SU-DHL-6 (cell line): Measurements from ENCODE around the gene USP46.

Source experiments
- H2AFZ ChIP-seq: fragments of 200-600 bp; sonication (generic); 2 replicates; pipeline ENCODE4 v1.6.1; 2014; ENCODE audit warnings: low read depth, mild to moderate bottlenecking, moderate library complexity, mixed read lengths, antibody characterized with exemption, low read length; ENCODE audit not compliant: severe bottlenecking
- H3F3A ChIP-seq: fragments of 200-600 bp; shearing (Covaris generic); 2 replicates; pipeline ENCODE4 v1.6.0; 2016; ENCODE audit warnings: antibody characterized with exemption, mild to moderate bottlenecking; ENCODE audit not compliant: insufficient read depth
- H3K27ac ChIP-seq: fragments of 200-600 bp; sonication (generic); 2 replicates; pipeline ENCODE4 v1.5.1; 2016; ENCODE audit warnings: low read depth, mild to moderate bottlenecking, low read length, moderate library complexity, mixed read lengths
- H3K27me3 ChIP-seq: fragments of 200-600 bp; sonication (generic), shearing (Covaris generic); 2 replicates; pipeline ENCODE4 v1.6.0; 2014; ENCODE audit warnings: mild to moderate bottlenecking, low read length
- H3K36me3 ChIP-seq: fragments of 200-600 bp; sonication (generic); 2 replicates; pipeline ENCODE4 v1.6.1; 2014; ENCODE audit warnings: mild to moderate bottlenecking, low read length, mixed read lengths
- H3K4me2 ChIP-seq: fragments of 300-600, 200-600 bp; shearing (Covaris generic), sonication (generic); 2 replicates; pipeline ENCODE4 v1.6.0; 2014; ENCODE audit warnings: low read length, low read depth, mild to moderate bottlenecking; ENCODE audit not compliant: poor library complexity, severe bottlenecking
- H3K4me3 ChIP-seq: fragments of 200-600 bp; sonication (generic); 2 replicates; pipeline ENCODE4 v1.5.1; 2014; ENCODE audit warnings: antibody characterized with exemption, low read length, mild to moderate bottlenecking, mixed read lengths; ENCODE audit not compliant: insufficient read depth, poor library complexity, severe bottlenecking
- H3K79me2 ChIP-seq: fragments of 200-600 bp; sonication (generic); 2 replicates; pipeline ENCODE4 v1.6.1; 2014; ENCODE audit warnings: mild to moderate bottlenecking, low read length, moderate library complexity; ENCODE audit not compliant: insufficient read depth
- H3K9ac ChIP-seq: fragments of 200-600 bp; sonication (generic); 2 replicates; pipeline ENCODE4 v1.7.0; 2014; ENCODE audit warnings: mild to moderate bottlenecking, low read length
- H3K9me2 ChIP-seq: fragments of 200-600 bp; sonication (generic); replicated peaks from 2 replicates; pipeline ENCODE4 v1.6.1; 2014; ENCODE audit warnings: low read length; ENCODE audit not compliant: insufficient read depth
- H3K9me3 ChIP-seq: fragments of 200-600 bp; sonication (generic); 2 replicates; pipeline ENCODE4 v1.6.1; 2014; ENCODE audit warnings: low read length, mixed read lengths; ENCODE audit not compliant: insufficient read depth
- H4K20me1 ChIP-seq: fragments of 200-600 bp; sonication (generic); 2 replicates; pipeline ENCODE4 v1.6.1; 2014; ENCODE audit warnings: low read depth, mild to moderate bottlenecking, antibody characterized with exemption, low read length, moderate library complexity, mixed read lengths
- EZH2phosphoT487 ChIP-seq: fragments of 200-600 bp; sonication (generic), shearing (Covaris generic); conservative IDR thresholded peaks from 2 replicates; pipeline ENCODE4 v1.6.1; 2018; ENCODE audit warnings: mild to moderate bottlenecking, antibody characterized with exemption, low read length, moderate library complexity, mixed read lengths
- TF ChIP-seq, protein P1 (sequence below): fragments of 200-600 bp; sonication (generic); IDR thresholded peaks from one replicate; pipeline ENCODE4 v1.5.1; 2017; ENCODE audit warnings: antibody characterized with exemption, mild to moderate bottlenecking, low read length, moderate library complexity; ENCODE audit not compliant: insufficient read depth, poor library complexity, severe bottlenecking

The USP46 gene

GRCh38 chr4:52701207-52701606, 42.1 kb upstream of the USP46 start:
- H3F3A ChIP-seq, result no peaks in the 10 kb centered on the region
- no peaks in the 10 kb centered on the region for H4K20me1 ChIP-seq
- no peaks in the 10 kb centered on the region for H3K36me3 ChIP-seq
- no peak overlapping the region for H2AFZ ChIP-seq
- no peaks in the 10 kb centered on the region for H3K9me2 ChIP-seq
- H3K4me2 ChIP-seq, result no peak overlapping the region
- H3K9me3 ChIP-seq, result no peaks in the 10 kb centered on the region
- H3K27me3 ChIP-seq, result no peaks in the 10 kb centered on the region
- no peak overlapping the region for H3K27ac ChIP-seq
- H3K9ac ChIP-seq, result no peak overlapping the region
- no peaks in the 10 kb centered on the region for H3K79me2 ChIP-seq
- TF ChIP-seq, protein P1, sequence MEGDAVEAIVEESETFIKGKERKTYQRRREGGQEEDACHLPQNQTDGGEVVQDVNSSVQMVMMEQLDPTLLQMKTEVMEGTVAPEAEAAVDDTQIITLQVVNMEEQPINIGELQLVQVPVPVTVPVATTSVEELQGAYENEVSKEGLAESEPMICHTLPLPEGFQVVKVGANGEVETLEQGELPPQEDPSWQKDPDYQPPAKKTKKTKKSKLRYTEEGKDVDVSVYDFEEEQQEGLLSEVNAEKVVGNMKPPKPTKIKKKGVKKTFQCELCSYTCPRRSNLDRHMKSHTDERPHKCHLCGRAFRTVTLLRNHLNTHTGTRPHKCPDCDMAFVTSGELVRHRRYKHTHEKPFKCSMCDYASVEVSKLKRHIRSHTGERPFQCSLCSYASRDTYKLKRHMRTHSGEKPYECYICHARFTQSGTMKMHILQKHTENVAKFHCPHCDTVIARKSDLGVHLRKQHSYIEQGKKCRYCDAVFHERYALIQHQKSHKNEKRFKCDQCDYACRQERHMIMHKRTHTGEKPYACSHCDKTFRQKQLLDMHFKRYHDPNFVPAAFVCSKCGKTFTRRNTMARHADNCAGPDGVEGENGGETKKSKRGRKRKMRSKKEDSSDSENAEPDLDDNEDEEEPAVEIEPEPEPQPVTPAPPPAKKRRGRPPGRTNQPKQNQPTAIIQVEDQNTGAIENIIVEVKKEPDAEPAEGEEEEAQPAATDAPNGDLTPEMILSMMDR, result no peak
- no peak overlapping the region for H3K4me3 ChIP-seq

DNA sequence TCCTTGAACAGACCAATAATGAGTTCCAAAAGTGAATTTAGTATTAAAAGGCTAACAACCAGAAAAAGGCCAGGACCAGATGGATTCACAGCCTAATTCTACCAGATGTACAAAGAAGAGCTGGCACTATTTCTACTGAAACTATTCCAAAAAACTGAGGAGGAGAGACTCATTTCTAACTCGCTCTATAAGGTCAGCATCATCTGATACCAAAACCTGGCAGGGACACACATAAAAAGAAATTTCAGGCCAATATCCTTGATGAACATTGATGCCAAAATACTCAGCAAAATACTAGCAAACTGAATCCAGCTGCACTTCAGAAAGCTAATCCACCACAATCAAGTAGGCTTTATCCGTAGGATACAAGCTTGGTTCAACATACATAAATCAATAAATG, 35.8 kb upstream of the USP46 start:
- H3F3A ChIP-seq, result no peaks in the 10 kb centered on the region
- no peak overlapping the region for H3K27ac ChIP-seq
- H3K79me2 ChIP-seq, result no peaks in the 10 kb centered on the region
- H2AFZ ChIP-seq, result no peak overlapping the region
- H3K27me3 ChIP-seq, result no peaks in the 10 kb centered on the region
- no peak overlapping the region for H3K9ac ChIP-seq
- H3K4me2 ChIP-seq, result no peak overlapping the region
- no peaks in the 10 kb centered on the region for H3K36me3 ChIP-seq
- TF ChIP-seq EZH2phosphoT487, result no peak
- TF ChIP-seq, protein P1, result no peak
- no peaks in the 10 kb centered on the region for H3K9me3 ChIP-seq
- H3K4me3 ChIP-seq, result no peak overlapping the region
- H3K9me2 ChIP-seq, result no peaks in the 10 kb centered on the region
- H4K20me1 ChIP-seq, result no peaks in the 10 kb centered on the region

DNA sequence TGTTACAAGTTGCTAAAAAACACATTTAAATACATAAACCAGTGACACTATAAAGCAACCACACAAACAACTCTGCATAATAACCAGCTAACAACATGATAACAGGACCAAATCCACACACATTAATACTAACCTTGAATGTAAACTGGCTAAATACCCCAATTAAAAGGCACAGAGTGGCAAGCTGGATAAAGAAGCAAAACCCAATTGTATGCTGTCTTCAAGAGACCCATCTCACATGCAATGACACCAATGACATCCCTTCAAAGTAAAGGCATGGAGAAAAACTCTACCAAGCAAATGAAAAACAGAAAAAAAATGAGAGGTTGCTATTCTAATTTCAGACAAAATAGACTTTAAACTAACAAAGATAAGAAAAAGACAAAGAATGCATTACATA, 34.4 kb upstream of the USP46 start:
- Histone ChIP-seq H3K4me2 (no peak overlapping the region), H3K36me3 (no peaks in the 10 kb centered on the region), H3K27ac (no peak overlapping the region), H4K20me1 (no peaks in the 10 kb centered on the region), H3K79me2 (no peaks in the 10 kb centered on the region), H3K9me3 (no peaks in the 10 kb centered on the region), H3F3A (no peaks in the 10 kb centered on the region), H3K9me2 (no peaks in the 10 kb centered on the region), H3K27me3 (no peaks in the 10 kb centered on the region), H2AFZ (no peak overlapping the region), H3K9ac (no peak overlapping the region), H3K4me3 (no peak overlapping the region)
- TF ChIP-seq, protein P1, result no peak

DNA sequence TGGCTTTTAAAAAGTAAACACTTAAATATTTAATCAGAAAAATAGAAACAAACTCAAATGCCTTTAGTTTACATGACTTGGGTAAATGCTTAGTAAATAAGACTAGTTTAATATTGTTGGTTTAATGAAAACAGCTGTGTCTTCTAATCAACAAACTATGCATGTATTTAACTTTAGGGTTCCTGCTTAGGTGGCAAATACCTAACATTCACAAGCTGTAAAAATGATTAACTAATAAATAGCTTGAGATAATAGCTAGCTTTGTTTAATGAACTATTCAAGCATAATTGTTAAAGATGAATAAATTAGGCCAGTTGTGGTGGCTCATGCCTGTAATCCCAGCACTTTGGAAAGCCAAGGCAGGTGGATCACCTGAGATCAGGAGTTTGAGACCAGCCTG, 30.0 kb upstream of the USP46 start:
- Histone ChIP-seq H3K4me2 (no peak overlapping the region), H3K9me3 (no peaks in the 10 kb centered on the region), H2AFZ (no peak overlapping the region), H4K20me1 (no peaks in the 10 kb centered on the region), H3K79me2 (no peaks in the 10 kb centered on the region), H3K9me2 (no peaks in the 10 kb centered on the region), H3K4me3 (no peak overlapping the region), H3K27ac (no peak overlapping the region), H3K27me3 (no peaks in the 10 kb centered on the region), H3K9ac (no peak overlapping the region), H3F3A (no peaks in the 10 kb centered on the region), H3K36me3 (no peaks in the 10 kb centered on the region)
- TF ChIP-seq, protein P1, result no peak
- no peak for TF ChIP-seq EZH2phosphoT487
